GM23338 (cell line): ENCODE measurements around the gene HERC5. TPM values are rescaled to one million over a fixed set of nuclear protein-coding genes. Genes with fewer than 3 reads are reported as not detected.

Source experiments
- ATAC-seq: fragments of 200-7000 bp; cut with Tn5 transposase; 3 replicates; pipeline ENCODE4 v1.9.1; 2020
- DNase-seq: peaks from one replicate; pipeline ENCODE4 v3.0.0-alpha.2; 2015; ENCODE audit warnings: low spot score
- H2AFZ ChIP-seq: fragments of 200-600 bp; sonication (generic); 2 replicates; pipeline ENCODE4 v1.8.0; 2016; ENCODE audit warnings: antibody characterized with exemption, mild to moderate bottlenecking, moderate library complexity
- H3F3A ChIP-seq: fragments of 200-600 bp; sonication (generic); replicated peaks from 2 replicates; pipeline ENCODE4 v1.8.0; 2017; ENCODE audit warnings: antibody characterized with exemption, mixed run types, low read depth
- H3K27ac ChIP-seq: fragments of 200-600 bp; sonication (generic); 2 replicates; pipeline ENCODE4 v1.6.1; 2016; ENCODE audit warnings: low read depth
- H3K27me3 ChIP-seq: fragments of 200-600 bp; sonication (generic); 2 replicates; pipeline ENCODE4 v1.8.0; 2016; ENCODE audit warnings: mild to moderate bottlenecking, mixed run types, moderate library complexity; ENCODE audit not compliant: insufficient read depth
- H3K36me3 ChIP-seq: fragments of 200-600 bp; sonication (generic); 2 replicates; pipeline ENCODE4 v1.8.0; 2016; ENCODE audit warnings: mild to moderate bottlenecking; ENCODE audit not compliant: insufficient read depth
- H3K4me1 ChIP-seq: fragments of 200-600 bp; sonication (generic); 2 replicates; pipeline ENCODE4 v1.8.0; 2016; ENCODE audit warnings: mild to moderate bottlenecking, moderate library complexity; ENCODE audit not compliant: insufficient read depth
- H3K4me2 ChIP-seq: fragments of 200-600 bp; sonication (generic); 2 replicates; pipeline ENCODE4 v1.7.1; 2017; ENCODE audit warnings: mixed run types
- H3K4me3 ChIP-seq: fragments of 200-600 bp; sonication (generic); 2 replicates; pipeline ENCODE4 v1.6.1; 2016; ENCODE audit warnings: mixed run types
- H3K79me2 ChIP-seq: fragments of 200-600 bp; sonication (generic); replicated peaks from 2 replicates; pipeline ENCODE4 v1.8.0; 2017; ENCODE audit warnings: mild to moderate bottlenecking; ENCODE audit not compliant: insufficient read depth
- H3K9me2 ChIP-seq: fragments of 200-600 bp; sonication (generic); 2 replicates; pipeline ENCODE4 v1.8.0; 2017; ENCODE audit not compliant: insufficient read depth
- H4K20me1 ChIP-seq: fragments of 200-600 bp; sonication (generic); replicated peaks from 2 replicates; pipeline ENCODE4 v1.8.0; 2017; ENCODE audit warnings: mild to moderate bottlenecking; ENCODE audit not compliant: insufficient read depth
- H3K27ac Mint-ChIP-seq: 2 replicates; pipeline ENCODE4 v1.8.0; 2020; ENCODE audit warnings: inconsistent platforms, mild to moderate bottlenecking, moderate library complexity, mixed read lengths
- H3K27me3 Mint-ChIP-seq: 3 replicates; pipeline ENCODE4 v1.8.0; 2022; ENCODE audit warnings: low read depth, mild to moderate bottlenecking, moderate library complexity, mixed read lengths, inconsistent platforms; ENCODE audit not compliant: insufficient read depth, poor library complexity
- H3K36me3 Mint-ChIP-seq: 3 replicates; pipeline ENCODE4 v1.8.0; 2021; ENCODE audit warnings: low read depth, mild to moderate bottlenecking, inconsistent platforms, moderate library complexity, mixed read lengths
- H3K4me1 Mint-ChIP-seq: 3 replicates; pipeline ENCODE4 v1.8.0; 2020; ENCODE audit warnings: mild to moderate bottlenecking, inconsistent platforms, mixed read lengths
- H3K4me3 Mint-ChIP-seq: 3 replicates; pipeline ENCODE4 v1.8.0; 2021; ENCODE audit warnings: moderate library complexity, mild to moderate bottlenecking, inconsistent platforms, mixed read lengths
- H3K9me3 Mint-ChIP-seq: 3 replicates; pipeline ENCODE4 v1.8.0; 2020; ENCODE audit warnings: moderate library complexity, mild to moderate bottlenecking, inconsistent platforms, mixed read lengths
- CREB1 ChIP-seq: fragments of 250-450 bp; sonication (Bioruptor Pico); IDR thresholded peaks from 2 replicates; pipeline ENCODE4 v1.5.0; 2020; ENCODE audit warnings: low read depth, mild to moderate bottlenecking, moderate library complexity
- ETS1 ChIP-seq: IDR thresholded peaks from 2 replicates; pipeline ENCODE4 v1.6.1; 2016; ENCODE audit warnings: antibody characterized with exemption
- EZH2 ChIP-seq: fragments of 200-600 bp; sonication (generic); IDR thresholded peaks from one replicate; pipeline ENCODE4 v1.8.0; 2017; ENCODE audit warnings: antibody characterized with exemption, mild to moderate bottlenecking, low read depth; ENCODE audit not compliant: unreplicated experiment
- EZH2phosphoT487 ChIP-seq: fragments of 200-600 bp; sonication (generic); IDR thresholded peaks from one replicate; pipeline ENCODE4 v1.8.1; 2018; ENCODE audit warnings: antibody characterized with exemption; ENCODE audit not compliant: unreplicated experiment
- JUNB ChIP-seq: IDR thresholded peaks from one replicate; pipeline ENCODE4 v1.6.1; 2016; ENCODE audit warnings: antibody characterized with exemption; ENCODE audit not compliant: unreplicated experiment
- NANOG ChIP-seq: IDR thresholded peaks from 2 replicates; pipeline ENCODE4 v1.6.1; 2016; ENCODE audit warnings: antibody characterized with exemption, borderline replicate concordance
- POLR2AphosphoS5 ChIP-seq: IDR thresholded peaks from 2 replicates; pipeline ENCODE4 v1.6.1; 2016; ENCODE audit warnings: antibody characterized with exemption, low read depth
- REST ChIP-seq: IDR thresholded peaks from one replicate; pipeline ENCODE4 v1.6.1; 2018; ENCODE audit warnings: antibody characterized with exemption; ENCODE audit not compliant: unreplicated experiment
- STAT1 ChIP-seq: IDR thresholded peaks from one replicate; pipeline ENCODE4 v1.6.1; 2016; ENCODE audit warnings: antibody characterized with exemption; ENCODE audit not compliant: unreplicated experiment
- ZNF114 ChIP-seq: fragments of 250-450 bp; sonication (Bioruptor Pico); IDR thresholded peaks from 2 replicates; pipeline ENCODE4 v1.5.0; 2020; ENCODE audit warnings: mild to moderate bottlenecking, moderate library complexity
- polyA plus RNA-seq: library from polyadenylated mRNA; unstranded; fragments of >200 nt; fragmentation: Nextera tagmentation; extraction: Ambion mirVana; gene quantifications from 2 replicates; pipeline ENCODE4 v1.2.1, GENCODE V29; 2016
- total RNA-seq: library from RNA; depleted of rRNA; stranded (reverse); fragments of >200 nt; shearing (Covaris generic); gene quantifications from 2 replicates; pipeline ENCODE4 v1.2.3, GENCODE V29; 2014

Gene HERC5
- total and polyA plus RNA-seq, 2 experiments from 2014 or later: 22.8 to 25.1 TPM

GRCh38 chr4:88442689-88443191 is 14.2 kb upstream of the HERC5 start:
- Mint-ChIP-seq H3K4me1 (peaks cover 36% of the 10 kb centered on the region), H3K36me3 (peaks cover 15% of the 10 kb centered on the region), H3K27me3 (peaks cover 5% of the 10 kb centered on the region), H3K9me3 (peaks cover 14% of the 10 kb centered on the region), H3K4me3 (no peak overlapping the region), H3K27ac (no peak overlapping the region; the same call in 1 of the 2 replicates)
- Histone ChIP-seq H3K4me3 (no peak overlapping the region), H2AFZ (no peak overlapping the region), H3K27me3 (no peaks in the 10 kb centered on the region), H3F3A (no peaks in the 10 kb centered on the region), H3K4me2 (no peak overlapping the region), H4K20me1 (no peaks in the 10 kb centered on the region), H3K9me2 (peaks cover 7% of the 10 kb centered on the region), H3K4me1 (peaks cover 23% of the 10 kb centered on the region), H3K79me2 (no peaks in the 10 kb centered on the region), H3K27ac (no peak overlapping the region), H3K36me3 (no peaks in the 10 kb centered on the region)
- DNase-seq: peak; percentile 17
- ATAC-seq: no peak
- TF ChIP-seq REST: no peak
- no peak for TF ChIP-seq NANOG
- no peak for TF ChIP-seq STAT1
- no peak for TF ChIP-seq POLR2AphosphoS5
- TF ChIP-seq EZH2: no peak

DNA sequence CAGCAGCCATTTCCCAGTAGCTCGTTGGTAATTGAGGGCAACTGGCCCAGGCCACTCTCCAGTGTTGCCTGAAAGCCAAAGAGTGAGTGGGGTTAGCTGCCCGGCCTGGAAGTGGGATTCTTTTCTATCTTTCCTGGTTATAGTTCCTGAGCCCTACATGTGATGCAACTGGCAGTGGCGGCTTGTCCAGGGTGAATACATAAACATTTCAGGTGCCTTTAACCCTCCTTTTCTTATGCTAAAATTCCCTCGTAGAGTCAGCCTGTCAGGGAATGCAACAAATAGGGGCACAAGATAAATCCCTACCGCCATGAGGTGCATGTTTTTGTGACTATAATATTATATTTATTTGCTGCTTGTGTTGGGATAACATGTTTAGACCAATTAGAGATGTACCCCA is 13.4 kb upstream of the HERC5 start:
- no peaks in the 10 kb centered on the region for H3K36me3 ChIP-seq
- peak; percentile 57 for DNase-seq
- no peak for TF ChIP-seq EZH2phosphoT487
- no peak for TF ChIP-seq JUNB
- TF ChIP-seq ZNF114 (CRISPR knock-in tag): no peak
- TF ChIP-seq REST: no peak
- no peak for TF ChIP-seq POLR2AphosphoS5
- TF ChIP-seq CREB1: no peak
- TF ChIP-seq EZH2: no peak
- no peak for TF ChIP-seq ETS1
- no peak for TF ChIP-seq NANOG

More for the DNA sequence above, 13.4 kb upstream of the HERC5 start:
- Mint-ChIP-seq H3K36me3 (peaks cover 15% of the 10 kb centered on the region), H3K27me3 (peaks cover 5% of the 10 kb centered on the region), H3K4me1 (peaks cover 36% of the 10 kb centered on the region), H3K9me3 (peaks cover 14% of the 10 kb centered on the region), H3K4me3 (no peak overlapping the region), H3K27ac (no peak overlapping the region)
- Histone ChIP-seq H3K27me3 (no peaks in the 10 kb centered on the region), H3K4me2 (no peak overlapping the region), H3F3A (no peaks in the 10 kb centered on the region), H3K4me1 (peaks cover 23% of the 10 kb centered on the region), H3K79me2 (no peaks in the 10 kb centered on the region), H3K4me3 (no peak overlapping the region), H3K27ac (no peak overlapping the region), H4K20me1 (no peaks in the 10 kb centered on the region), H3K9me2 (peaks cover 7% of the 10 kb centered on the region), H2AFZ (no peak overlapping the region)
- ATAC-seq: peak; percentile 46
